Astrocyte of the spinal cord (primary cell): ENCODE results near the gene STMN3.
"Not testable (repeated sequence)": the region's sequence is repeated elsewhere in the genome, so short reads cannot be mapped to it uniquely, and the experiment has no call there.

Experiments used
- DNase-seq: peaks from one replicate; pipeline ENCODE4 v3.0.0; 2011; ENCODE audit warnings: low read depth, low spot score
- H3K4me3 ChIP-seq: 2 replicates; pipeline ENCODE4 v1.5.1; 2011; ENCODE audit warnings: low read depth, mild to moderate bottlenecking, low read length, moderate library complexity
- CTCF ChIP-seq: IDR thresholded peaks from 2 replicates; pipeline ENCODE4 v1.5.1; 2012; ENCODE audit warnings: low read depth, mild to moderate bottlenecking, low read length, inconsistent platforms
- in situ Hi-C: cut with HindIII; loops from 2 replicates; pipeline ENCODE4 v1.10.0; 2017; ENCODE audit warnings: low sequenced_read_pairs

STMN3 gene

GRCh38 chr20:63618291-63618980, 34.8 kb downstream of the STMN3 start:
- no peak overlapping the region for H3K4me3 ChIP-seq
- in situ Hi-C loops: no loop called here
- no peak for DNase-seq
- no peak for TF ChIP-seq CTCF

- DNase-seq: no peak
- TF ChIP-seq CTCF: no peak
- in situ Hi-C loops: no loop called here
- H3K4me3 ChIP-seq: no peak overlapping the region
These were observed 35.4 kb downstream of the STMN3 start for GRCh38 chr20:63617876-63618265.

GRCh38 chr20:63617092-63617875, 35.9 kb downstream of the STMN3 start:
- TF ChIP-seq CTCF: no peak
- H3K4me3 ChIP-seq: no peak overlapping the region
- no peak for DNase-seq
- in situ Hi-C loops: no loop called here

- in situ Hi-C loops, H3K4me3 ChIP-seq, DNase-seq: not testable (repeated sequence)
These were observed 39.2 kb downstream of the STMN3 start for GRCh38 chr20:63613863-63614594.

- in situ Hi-C loops: no loop called here
- no peak overlapping the region for H3K4me3 ChIP-seq
- no peak for DNase-seq
These were observed 40.8 kb downstream of the STMN3 start for GRCh38 chr20:63612276-63612931.

GRCh38 chr20:63611646-63612045, 41.6 kb downstream of the STMN3 start:
- no peak overlapping the region for H3K4me3 ChIP-seq
- in situ Hi-C loops: no loop called here
- DNase-seq: no peak
- TF ChIP-seq CTCF: no peak

More at GRCh38 chr20:63612276-63612931, 40.8 kb downstream of the STMN3 start:
- TF ChIP-seq CTCF: no peak
